Liver (tissue), 9 donors: Measurements from ENCODE around the gene LAMP1. TPM values are rescaled to one million over a fixed set of nuclear protein-coding genes. Genes with fewer than 3 reads are reported as not detected.

ENCODE experiments used
- DNase-seq: peaks from one replicate; pipeline ENCODE4 v3.0.0-alpha.2; 2017; ENCODE audit warnings: low spot score
- H3K27ac ChIP-seq, 2 donors: one replicate each; pipeline ENCODE4 v1.7.0; 2013; ENCODE audit warnings: inconsistent platforms in 2 of 2, low read length in 2 of 2, control low read depth in 1 of 2, low read depth in 1 of 2, mild to moderate bottlenecking in 1 of 2
- H3K27me3 ChIP-seq, 4 donors: one replicate each; pipeline versions ENCODE4 v1.6.1 to v1.7.0; 2013; ENCODE audit warnings: low read length in 3 of 4, inconsistent platforms in 1 of 4, mild to moderate bottlenecking in 1 of 4, moderate library complexity in 1 of 4; ENCODE audit not compliant: control insufficient read depth in 4 of 4, insufficient read depth in 4 of 4
- H3K36me3 ChIP-seq, 4 donors: one replicate each; pipeline versions ENCODE4 v1.6.1 to v1.7.0; 2013; ENCODE audit warnings: low read length in 3 of 4, mild to moderate bottlenecking in 3 of 4, low read depth in 1 of 4, moderate library complexity in 1 of 4; ENCODE audit not compliant: control insufficient read depth in 4 of 4, insufficient read depth in 3 of 4
- H3K4me1 ChIP-seq, 4 donors: one replicate each; pipeline versions ENCODE4 v1.6.1 to v1.7.0; 2013; ENCODE audit warnings: low read length in 3 of 4, mild to moderate bottlenecking in 3 of 4, moderate library complexity in 1 of 4; ENCODE audit not compliant: control insufficient read depth in 4 of 4, insufficient read depth in 4 of 4
- H3K4me3 ChIP-seq, 3 donors: one replicate each; pipeline versions ENCODE4 v1.6.1 to v1.7.0; 2013; ENCODE audit warnings: low read length in 3 of 3, control low read depth in 1 of 3, low read depth in 1 of 3, mild to moderate bottlenecking in 1 of 3
- H3K9ac ChIP-seq, 2 donors: one replicate each; pipeline ENCODE4 v1.7.0; 2013; ENCODE audit warnings: low read length in 2 of 2, mild to moderate bottlenecking in 2 of 2, moderate library complexity in 2 of 2, control low read depth in 1 of 2, low read depth in 1 of 2
- H3K9me3 ChIP-seq, 4 donors: one replicate each; pipeline versions ENCODE4 v1.6.1 to v1.7.0; 2013; ENCODE audit warnings: low read length in 3 of 4; ENCODE audit not compliant: control insufficient read depth in 4 of 4
- EGR1 ChIP-seq, 2 donors: IDR thresholded peaks; 2 replicates each; pipeline ENCODE4 v1.6.1; 2016 to 2018; ENCODE audit warnings: antibody characterized with exemption in 2 of 2, low read depth in 2 of 2
- FOXA2 ChIP-seq: IDR thresholded peaks from 2 replicates; pipeline ENCODE4 v1.6.1; 2016; ENCODE audit warnings: antibody characterized with exemption
- GABPA ChIP-seq, 2 donors: IDR thresholded peaks in 1 of 2; conservative IDR thresholded peaks in 1 of 2; 2 replicates each; pipeline ENCODE4 v1.6.1; 2016; ENCODE audit warnings: antibody characterized with exemption in 2 of 2, mild to moderate bottlenecking in 1 of 2, moderate library complexity in 1 of 2
- HNF4A ChIP-seq, 2 donors: conservative IDR thresholded peaks; 2 replicates each; pipeline ENCODE4 v1.6.1; 2016; ENCODE audit warnings: antibody characterized with exemption in 2 of 2, mild to moderate bottlenecking in 2 of 2
- HNF4G ChIP-seq: IDR thresholded peaks from 2 replicates; pipeline ENCODE4 v1.6.1; 2016; ENCODE audit warnings: antibody characterized with exemption
- JUND ChIP-seq, 2 donors: IDR thresholded peaks; 2 replicates each; pipeline ENCODE4 v1.6.1; 2016; ENCODE audit warnings: antibody characterized with exemption in 2 of 2
- NR2F2 ChIP-seq: IDR thresholded peaks from 2 replicates; pipeline ENCODE4 v1.6.1; 2016; ENCODE audit warnings: antibody characterized with exemption
- RAD21 ChIP-seq, 2 donors: IDR thresholded peaks; 2 replicates each; pipeline ENCODE4 v1.6.1; 2016; ENCODE audit warnings: antibody characterized with exemption in 2 of 2, mild to moderate bottlenecking in 2 of 2
- RXRA ChIP-seq, 2 donors: IDR thresholded peaks; 2 replicates each; pipeline ENCODE4 v1.6.1; 2017 to 2018; ENCODE audit warnings: antibody characterized with exemption in 2 of 2, mild to moderate bottlenecking in 1 of 2
- SP1 ChIP-seq: IDR thresholded peaks from 2 replicates; pipeline ENCODE4 v1.6.1; 2018; ENCODE audit warnings: antibody characterized with exemption, mild to moderate bottlenecking
- TAF1 ChIP-seq: conservative IDR thresholded peaks from 2 replicates; pipeline ENCODE4 v1.6.1; 2016; ENCODE audit warnings: antibody characterized with exemption, mild to moderate bottlenecking
- YY1 ChIP-seq: IDR thresholded peaks from 2 replicates; pipeline ENCODE4 v1.6.1; 2016; ENCODE audit warnings: antibody characterized with exemption, mild to moderate bottlenecking
- WGBS: extraction: QIAGEN DNeasy Blood & Tissue Kit; methylation state at CpG from one replicate; pipeline ENCODE4 v1.1.7; 2013; 5-methylcytosine and 5-hydroxymethylcytosine counted together
- polyA plus RNA-seq, 2 donors: library from polyadenylated mRNA; stranded (reverse) in 1 of 2; unstranded in 1 of 2; fragments of 200-250 nt in 1 of 2; fragments of >200 nt in 1 of 2; fragmentation: Nextera tagmentation in 1 of 2; extraction: Ambion mirVana in 1 of 2; gene quantifications; one replicate each; pipeline versions ENCODE4 v1.2.1 to v1.2.3, GENCODE V29; 2013 to 2015
- total RNA-seq, 2 donors: library from RNA; depleted of rRNA; stranded (reverse); fragments of >200 nt; gene quantifications; one replicate each; pipeline ENCODE4 v1.2.3, GENCODE V29; 2014
- TF ChIP-seq, protein P1 (sequence below): IDR thresholded peaks from 2 replicates; pipeline ENCODE4 v1.6.1; 2016; ENCODE audit warnings: antibody characterized with exemption
- TF ChIP-seq, protein P2 (sequence below): IDR thresholded peaks from 2 replicates; pipeline ENCODE4 v1.6.1; 2016; ENCODE audit warnings: antibody characterized with exemption
- TF ChIP-seq, protein P3 (sequence below): IDR thresholded peaks from 2 replicates; pipeline ENCODE4 v1.6.1; 2016; ENCODE audit warnings: antibody characterized with exemption
- TF ChIP-seq, protein P4 (sequence below): fragments of 150-350 bp; IDR thresholded peaks from 2 replicates; pipeline ENCODE4 v1.5.1; 2017; ENCODE audit warnings: improper control_type of control experiment, low read depth, low read length; ENCODE audit not compliant: missing input control
- TF ChIP-seq, protein P5 (sequence below): IDR thresholded peaks from 2 replicates; pipeline ENCODE4 v1.6.1; 2016; ENCODE audit warnings: antibody characterized with exemption, mild to moderate bottlenecking
- donor health status: healthy.
- donor health status: healthy.
- donor health status: healthy.
- donor health status: healthy.
- donor health status: healthy.

The LAMP1 gene
- total and polyA plus RNA-seq, 4 donors: 24.4 to 160 (median 62.9) TPM

DNA sequence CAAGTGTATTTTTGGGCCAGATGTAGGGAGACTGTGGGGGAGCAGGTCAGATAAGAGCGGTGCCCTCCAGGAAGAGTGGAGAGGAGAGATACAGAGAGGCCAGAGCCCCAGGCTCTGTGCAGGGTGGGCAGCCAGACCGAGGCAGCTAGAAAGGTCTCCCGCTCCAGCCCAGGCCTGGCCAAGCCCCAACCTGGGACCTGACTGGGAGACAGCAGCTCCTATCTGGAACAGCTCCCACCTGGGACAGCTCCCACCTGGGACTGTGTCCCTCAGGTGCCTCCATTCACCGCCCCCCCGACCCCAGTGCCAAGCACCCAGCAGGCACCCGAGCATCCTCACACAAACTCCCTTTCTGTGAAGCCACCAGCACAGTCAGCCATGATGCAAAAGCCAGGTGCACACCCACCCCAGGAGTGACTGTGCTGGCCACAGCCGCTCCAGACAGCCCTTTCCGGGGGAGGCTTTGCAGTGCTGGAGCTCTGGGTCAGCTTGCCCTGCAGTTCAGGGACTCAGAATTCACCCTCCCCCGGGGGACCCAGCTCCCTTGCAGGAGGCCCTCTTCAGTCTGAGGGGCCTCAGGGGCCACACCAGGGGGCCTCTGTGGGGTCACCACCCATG lies 69.0 kb downstream of the LAMP1 start:
- Histone ChIP-seq H3K4me3 (no peak overlapping the region), H3K4me1 (peaks cover 0 to 15% (median 14%) of the 10 kb centered on the region in 4 donors), H3K36me3 (no peaks in the 10 kb centered on the region), H3K9me3 (no peaks in the 10 kb centered on the region), H3K27ac (no peak overlapping the region), H3K9ac (no peak overlapping the region), H3K27me3 (no peaks in the 10 kb centered on the region)
- WGBS: 84% methylated on average over 9 of the region's 9 CpGs
- peak; percentile 34 for DNase-seq
- no peak for TF ChIP-seq RXRA (IDR thresholded peaks at IDR 0.05)
- TF ChIP-seq, protein P1, sequence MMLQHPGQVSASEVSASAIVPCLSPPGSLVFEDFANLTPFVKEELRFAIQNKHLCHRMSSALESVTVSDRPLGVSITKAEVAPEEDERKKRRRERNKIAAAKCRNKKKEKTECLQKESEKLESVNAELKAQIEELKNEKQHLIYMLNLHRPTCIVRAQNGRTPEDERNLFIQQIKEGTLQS: no peak
- TF ChIP-seq EGR1 (IDR thresholded peaks at IDR 0.05; ENCODE audit: low read depth in 2 of 2): no peak
- TF ChIP-seq, protein P2, sequence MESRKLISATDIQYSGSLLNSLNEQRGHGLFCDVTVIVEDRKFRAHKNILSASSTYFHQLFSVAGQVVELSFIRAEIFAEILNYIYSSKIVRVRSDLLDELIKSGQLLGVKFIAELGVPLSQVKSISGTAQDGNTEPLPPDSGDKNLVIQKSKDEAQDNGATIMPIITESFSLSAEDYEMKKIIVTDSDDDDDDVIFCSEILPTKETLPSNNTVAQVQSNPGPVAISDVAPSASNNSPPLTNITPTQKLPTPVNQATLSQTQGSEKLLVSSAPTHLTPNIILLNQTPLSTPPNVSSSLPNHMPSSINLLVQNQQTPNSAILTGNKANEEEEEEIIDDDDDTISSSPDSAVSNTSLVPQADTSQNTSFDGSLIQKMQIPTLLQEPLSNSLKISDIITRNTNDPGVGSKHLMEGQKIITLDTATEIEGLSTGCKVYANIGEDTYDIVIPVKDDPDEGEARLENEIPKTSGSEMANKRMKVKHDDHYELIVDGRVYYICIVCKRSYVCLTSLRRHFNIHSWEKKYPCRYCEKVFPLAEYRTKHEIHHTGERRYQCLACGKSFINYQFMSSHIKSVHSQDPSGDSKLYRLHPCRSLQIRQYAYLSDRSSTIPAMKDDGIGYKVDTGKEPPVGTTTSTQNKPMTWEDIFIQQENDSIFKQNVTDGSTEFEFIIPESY: no peak
- no peak for TF ChIP-seq FOXA2
- no peak for TF ChIP-seq YY1
- TF ChIP-seq GABPA (IDR thresholded peaks at IDR 0.05 in 1 of 2, conservative IDR thresholded peaks at IDR 0.05 in 1 of 2): no peak
- TF ChIP-seq, protein P3, sequence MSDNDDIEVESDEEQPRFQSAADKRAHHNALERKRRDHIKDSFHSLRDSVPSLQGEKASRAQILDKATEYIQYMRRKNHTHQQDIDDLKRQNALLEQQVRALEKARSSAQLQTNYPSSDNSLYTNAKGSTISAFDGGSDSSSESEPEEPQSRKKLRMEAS: no peak
- TF ChIP-seq HNF4A (conservative IDR thresholded peaks at IDR 0.05): no peak
- TF ChIP-seq RAD21 (IDR thresholded peaks at IDR 0.05): no peak
- no peak for TF ChIP-seq SP1
- TF ChIP-seq, protein P4, sequence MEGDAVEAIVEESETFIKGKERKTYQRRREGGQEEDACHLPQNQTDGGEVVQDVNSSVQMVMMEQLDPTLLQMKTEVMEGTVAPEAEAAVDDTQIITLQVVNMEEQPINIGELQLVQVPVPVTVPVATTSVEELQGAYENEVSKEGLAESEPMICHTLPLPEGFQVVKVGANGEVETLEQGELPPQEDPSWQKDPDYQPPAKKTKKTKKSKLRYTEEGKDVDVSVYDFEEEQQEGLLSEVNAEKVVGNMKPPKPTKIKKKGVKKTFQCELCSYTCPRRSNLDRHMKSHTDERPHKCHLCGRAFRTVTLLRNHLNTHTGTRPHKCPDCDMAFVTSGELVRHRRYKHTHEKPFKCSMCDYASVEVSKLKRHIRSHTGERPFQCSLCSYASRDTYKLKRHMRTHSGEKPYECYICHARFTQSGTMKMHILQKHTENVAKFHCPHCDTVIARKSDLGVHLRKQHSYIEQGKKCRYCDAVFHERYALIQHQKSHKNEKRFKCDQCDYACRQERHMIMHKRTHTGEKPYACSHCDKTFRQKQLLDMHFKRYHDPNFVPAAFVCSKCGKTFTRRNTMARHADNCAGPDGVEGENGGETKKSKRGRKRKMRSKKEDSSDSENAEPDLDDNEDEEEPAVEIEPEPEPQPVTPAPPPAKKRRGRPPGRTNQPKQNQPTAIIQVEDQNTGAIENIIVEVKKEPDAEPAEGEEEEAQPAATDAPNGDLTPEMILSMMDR: no peak
- TF ChIP-seq TAF1: no peak
- TF ChIP-seq NR2F2: no peak
- TF ChIP-seq HNF4G: no peak
- TF ChIP-seq, protein P5, sequence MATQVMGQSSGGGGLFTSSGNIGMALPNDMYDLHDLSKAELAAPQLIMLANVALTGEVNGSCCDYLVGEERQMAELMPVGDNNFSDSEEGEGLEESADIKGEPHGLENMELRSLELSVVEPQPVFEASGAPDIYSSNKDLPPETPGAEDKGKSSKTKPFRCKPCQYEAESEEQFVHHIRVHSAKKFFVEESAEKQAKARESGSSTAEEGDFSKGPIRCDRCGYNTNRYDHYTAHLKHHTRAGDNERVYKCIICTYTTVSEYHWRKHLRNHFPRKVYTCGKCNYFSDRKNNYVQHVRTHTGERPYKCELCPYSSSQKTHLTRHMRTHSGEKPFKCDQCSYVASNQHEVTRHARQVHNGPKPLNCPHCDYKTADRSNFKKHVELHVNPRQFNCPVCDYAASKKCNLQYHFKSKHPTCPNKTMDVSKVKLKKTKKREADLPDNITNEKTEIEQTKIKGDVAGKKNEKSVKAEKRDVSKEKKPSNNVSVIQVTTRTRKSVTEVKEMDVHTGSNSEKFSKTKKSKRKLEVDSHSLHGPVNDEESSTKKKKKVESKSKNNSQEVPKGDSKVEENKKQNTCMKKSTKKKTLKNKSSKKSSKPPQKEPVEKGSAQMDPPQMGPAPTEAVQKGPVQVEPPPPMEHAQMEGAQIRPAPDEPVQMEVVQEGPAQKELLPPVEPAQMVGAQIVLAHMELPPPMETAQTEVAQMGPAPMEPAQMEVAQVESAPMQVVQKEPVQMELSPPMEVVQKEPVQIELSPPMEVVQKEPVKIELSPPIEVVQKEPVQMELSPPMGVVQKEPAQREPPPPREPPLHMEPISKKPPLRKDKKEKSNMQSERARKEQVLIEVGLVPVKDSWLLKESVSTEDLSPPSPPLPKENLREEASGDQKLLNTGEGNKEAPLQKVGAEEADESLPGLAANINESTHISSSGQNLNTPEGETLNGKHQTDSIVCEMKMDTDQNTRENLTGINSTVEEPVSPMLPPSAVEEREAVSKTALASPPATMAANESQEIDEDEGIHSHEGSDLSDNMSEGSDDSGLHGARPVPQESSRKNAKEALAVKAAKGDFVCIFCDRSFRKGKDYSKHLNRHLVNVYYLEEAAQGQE: no peak
- no peak for TF ChIP-seq JUND (IDR thresholded peaks at IDR 0.05)
